Astrocyte of the spinal cord (primary cell): Measurements from ENCODE around the gene MACROD2.

ENCODE experiments used
- DNase-seq: peaks from one replicate; pipeline ENCODE4 v3.0.0; 2011; ENCODE audit warnings: low read depth, low spot score
- H3K4me3 ChIP-seq: 2 replicates; pipeline ENCODE4 v1.5.1; 2011; ENCODE audit warnings: low read depth, mild to moderate bottlenecking, low read length, moderate library complexity
- CTCF ChIP-seq: IDR thresholded peaks from 2 replicates; pipeline ENCODE4 v1.5.1; 2012; ENCODE audit warnings: low read depth, mild to moderate bottlenecking, low read length, inconsistent platforms
- in situ Hi-C: cut with HindIII; loops from 2 replicates; pipeline ENCODE4 v1.10.0; 2017; ENCODE audit warnings: low sequenced_read_pairs

Gene MACROD2

GRCh38 chr20:15708984-15709598 lies 1713.8 kb downstream of the MACROD2 start:
- H3K4me3 ChIP-seq: no peak overlapping the region
- in situ Hi-C loops: no loop called here
- DNase-seq: no peak
- peak; percentile 63 for TF ChIP-seq CTCF

GRCh38 chr20:15710636-15711035 lies 1715.3 kb downstream of the MACROD2 start:
- H3K4me3 ChIP-seq: no peak overlapping the region
- TF ChIP-seq CTCF: no peak
- in situ Hi-C loops: no loop called here
- no peak for DNase-seq

GRCh38 chr20:15711177-15711576 lies 1715.9 kb downstream of the MACROD2 start:
- no peak for TF ChIP-seq CTCF
- no peak overlapping the region for H3K4me3 ChIP-seq
- DNase-seq: no peak
- in situ Hi-C loops: no loop called here

- TF ChIP-seq CTCF: no peak
- DNase-seq: peak; percentile 25
- in situ Hi-C loops: no loop called here
- H3K4me3 ChIP-seq: no peak overlapping the region
These were observed 1720.9 kb downstream of the MACROD2 start for GRCh38 chr20:15716256-15716655.

GRCh38 chr20:15726416-15726815 lies 1731.1 kb downstream of the MACROD2 start:
- in situ Hi-C loops: no loop called here
- no peak for DNase-seq
- no peak overlapping the region for H3K4me3 ChIP-seq
- TF ChIP-seq CTCF: no peak

- no peak for TF ChIP-seq CTCF
- DNase-seq: no peak
- in situ Hi-C loops: no loop called here
- H3K4me3 ChIP-seq: no peak overlapping the region
These were observed 1738.7 kb downstream of the MACROD2 start for GRCh38 chr20:15734052-15734451.
